Nephron progenitor cell (in vitro differentiated cells): ENCODE data around the gene CHEK1.

Source experiments
- DNase-seq: peaks from one replicate; pipeline ENCODE4 v3.0.0; 2021
- H3K27ac Mint-ChIP-seq: 2 replicates; pipeline ENCODE4 v1.8.0; 2021; ENCODE audit warnings: mild to moderate bottlenecking, moderate library complexity, mixed read lengths
- H3K27me3 Mint-ChIP-seq: 2 replicates; pipeline ENCODE4 v1.8.0; 2021; ENCODE audit warnings: mild to moderate bottlenecking, low read depth, mixed read lengths; ENCODE audit not compliant: poor library complexity
- H3K36me3 Mint-ChIP-seq: 2 replicates; pipeline ENCODE4 v1.8.0; 2021; ENCODE audit warnings: low read depth, mixed read lengths
- H3K4me1 Mint-ChIP-seq: 2 replicates; pipeline ENCODE4 v1.8.0; 2021; ENCODE audit warnings: mixed read lengths
- H3K4me3 Mint-ChIP-seq: 2 replicates; pipeline ENCODE4 v1.8.0; 2021; ENCODE audit warnings: mild to moderate bottlenecking, moderate library complexity, mixed read lengths
- H3K9me3 Mint-ChIP-seq: 2 replicates; pipeline ENCODE4 v1.8.0; 2021; ENCODE audit warnings: mild to moderate bottlenecking, moderate library complexity, mixed read lengths
- CTCF ChIP-seq: fragments of 200-600 bp; sonication (generic); IDR thresholded peaks from 2 replicates; pipeline ENCODE4 v1.5.0; 2021; ENCODE audit warnings: antibody characterized with exemption

CHEK1 gene

GRCh38 chr11:125593114-125593820 lies 31.7 kb upstream of the CHEK1 start:
- Mint-ChIP-seq H3K4me1 (peaks cover 42% of the 10 kb centered on the region), H3K27ac (peak overlapping the region; percentile 98), H3K9me3 (peaks cover 9% of the 10 kb centered on the region), H3K36me3 (peaks cover 32% of the 10 kb centered on the region), H3K27me3 (no peaks in the 10 kb centered on the region), H3K4me3 (peak overlapping the region; percentile 99)
- no peak for DNase-seq
- no peak for TF ChIP-seq CTCF

- H3K4me3 Mint-ChIP-seq: no peak overlapping the region
- no peak overlapping the region for H3K27ac Mint-ChIP-seq
- peaks cover 39% of the 10 kb centered on the region for H3K4me1 Mint-ChIP-seq
- H3K36me3 Mint-ChIP-seq: peaks cover 46% of the 10 kb centered on the region
- no peak for DNase-seq
- H3K27me3 Mint-ChIP-seq: no peaks in the 10 kb centered on the region
- TF ChIP-seq CTCF: no peak
- H3K9me3 Mint-ChIP-seq: peaks cover 5% of the 10 kb centered on the region
Measured at GRCh38 chr11:125594958-125595357, 30.0 kb upstream of the CHEK1 start.

GRCh38 chr11:125600663-125601062 lies 24.3 kb upstream of the CHEK1 start:
- Mint-ChIP-seq H3K27me3 (no peaks in the 10 kb centered on the region), H3K4me1 (peaks cover 1% of the 10 kb centered on the region), H3K36me3 (peaks cover 77% of the 10 kb centered on the region), H3K9me3 (no peaks in the 10 kb centered on the region), H3K4me3 (no peak overlapping the region), H3K27ac (no peak overlapping the region)
- DNase-seq: no peak
- no peak for TF ChIP-seq CTCF

GRCh38 chr11:125603207-125603606 lies 21.8 kb upstream of the CHEK1 start:
- peaks cover 4% of the 10 kb centered on the region for H3K27me3 Mint-ChIP-seq
- no peak overlapping the region for H3K27ac Mint-ChIP-seq
- no peak overlapping the region for H3K4me3 Mint-ChIP-seq
- no peak for DNase-seq
- no peaks in the 10 kb centered on the region for H3K9me3 Mint-ChIP-seq
- peaks cover 70% of the 10 kb centered on the region for H3K36me3 Mint-ChIP-seq
- no peaks in the 10 kb centered on the region for H3K4me1 Mint-ChIP-seq
- no peak for TF ChIP-seq CTCF

- peaks cover 70% of the 10 kb centered on the region for H3K36me3 Mint-ChIP-seq
- no peaks in the 10 kb centered on the region for H3K4me1 Mint-ChIP-seq
- H3K4me3 Mint-ChIP-seq: no peak overlapping the region
- no peaks in the 10 kb centered on the region for H3K9me3 Mint-ChIP-seq
- DNase-seq: no peak
- no peak for TF ChIP-seq CTCF
- no peak overlapping the region for H3K27ac Mint-ChIP-seq
- H3K27me3 Mint-ChIP-seq: peaks cover 4% of the 10 kb centered on the region
Measured at GRCh38 chr11:125605417-125605816, 19.5 kb upstream of the CHEK1 start.

GRCh38 chr11:125609545-125609944 lies 15.4 kb upstream of the CHEK1 start:
- no peaks in the 10 kb centered on the region for H3K4me1 Mint-ChIP-seq
- H3K27ac Mint-ChIP-seq: no peak overlapping the region
- peaks cover 68% of the 10 kb centered on the region for H3K36me3 Mint-ChIP-seq
- DNase-seq: no peak
- peaks cover 4% of the 10 kb centered on the region for H3K27me3 Mint-ChIP-seq
- TF ChIP-seq CTCF: no peak
- no peaks in the 10 kb centered on the region for H3K9me3 Mint-ChIP-seq
- no peak overlapping the region for H3K4me3 Mint-ChIP-seq
